A549 (cell line): ENCODE measurements around the gene HES4.

Experiments
- E2F6 ChIP-seq: IDR thresholded peaks from 2 replicates; pipeline ENCODE4 v1.6.1; 2012; ENCODE audit warnings: low read depth, borderline replicate concordance
- HEYL ChIP-seq: fragments of 250-450 bp; sonication (Bioruptor Pico); IDR thresholded peaks from 2 replicates; pipeline ENCODE4 v1.8.0; 2021; ENCODE audit warnings: mild to moderate bottlenecking, moderate library complexity
- HOXA7 ChIP-seq: fragments of 250-450 bp; sonication (Bioruptor Pico); IDR thresholded peaks from 2 replicates; pipeline ENCODE4 v1.5.0; 2020; ENCODE audit warnings: mild to moderate bottlenecking, moderate library complexity
- MAX ChIP-seq: IDR thresholded peaks from 2 replicates; pipeline ENCODE4 v1.6.1; 2012
- POLR2A ChIP-seq: IDR thresholded peaks from 2 replicates; pipeline ENCODE4 v1.6.1; 2012; ENCODE audit warnings: mild to moderate bottlenecking, low read length
- SMC3 ChIP-seq: fragments of >200 bp; sonication (Bioruptor Twin); formaldehyde crosslinking; IDR thresholded peaks from 3 replicates; pipeline ENCODE4 v1.6.1; 2018; ENCODE audit warnings: inconsistent platforms
- TP53 ChIP-seq: fragments of 250-450 bp; sonication (Bioruptor Pico); IDR thresholded peaks from 2 replicates; pipeline ENCODE4 v1.5.0; 2021; ENCODE audit warnings: mild to moderate bottlenecking, moderate library complexity
- USF2 ChIP-seq: fragments of 450-650 bp; IDR thresholded peaks from 2 replicates; pipeline ENCODE4 v1.6.1; 2014; ENCODE audit warnings: antibody characterized with exemption

- no peak for TF ChIP-seq USF2
- TF ChIP-seq E2F6 = no peak
- TF ChIP-seq POLR2A = no peak
- TF ChIP-seq HEYL (CRISPR knock-in tag) = no peak
- TF ChIP-seq HOXA7 (CRISPR knock-in tag) = no peak
- no peak for TF ChIP-seq MAX
- TF ChIP-seq TP53 (CRISPR knock-in tag) = no peak
- no peak for TF ChIP-seq SMC3
Observed at GRCh38 chr1:1032424-1032823, 32.5 kb upstream of the HES4 start.
